Measurements from ENCODE around the gene COL18A1. TPM values are rescaled to one million over a fixed set of nuclear protein-coding genes. Genes with fewer than 3 reads are reported as not detected.

Gene COL18A1
- total RNA-seq, 1 donor, result 33.7 TPM

DNA sequence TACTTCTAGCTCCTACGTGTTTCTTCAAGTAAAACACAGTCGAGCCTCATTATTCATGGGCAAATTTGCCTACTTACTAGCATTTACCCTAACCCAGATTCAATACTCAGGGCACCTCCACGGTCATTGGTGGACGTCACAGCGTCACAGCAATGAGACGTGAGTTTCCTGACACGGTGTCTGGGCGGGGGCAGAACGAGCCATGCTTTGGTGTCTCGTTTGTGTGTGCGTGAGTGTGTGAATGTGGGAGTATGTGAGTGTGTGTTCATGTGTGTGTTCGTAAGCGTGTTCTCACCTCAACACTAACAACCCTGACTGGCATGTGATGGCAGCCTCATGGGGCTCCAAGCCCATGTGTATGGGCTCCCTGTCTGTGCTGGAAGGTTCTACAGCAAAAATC, 17.5 kb upstream of the COL18A1 start:
- DNase-seq (ENCODE audit: low read depth), result no peak
- TF ChIP-seq, protein P1, sequence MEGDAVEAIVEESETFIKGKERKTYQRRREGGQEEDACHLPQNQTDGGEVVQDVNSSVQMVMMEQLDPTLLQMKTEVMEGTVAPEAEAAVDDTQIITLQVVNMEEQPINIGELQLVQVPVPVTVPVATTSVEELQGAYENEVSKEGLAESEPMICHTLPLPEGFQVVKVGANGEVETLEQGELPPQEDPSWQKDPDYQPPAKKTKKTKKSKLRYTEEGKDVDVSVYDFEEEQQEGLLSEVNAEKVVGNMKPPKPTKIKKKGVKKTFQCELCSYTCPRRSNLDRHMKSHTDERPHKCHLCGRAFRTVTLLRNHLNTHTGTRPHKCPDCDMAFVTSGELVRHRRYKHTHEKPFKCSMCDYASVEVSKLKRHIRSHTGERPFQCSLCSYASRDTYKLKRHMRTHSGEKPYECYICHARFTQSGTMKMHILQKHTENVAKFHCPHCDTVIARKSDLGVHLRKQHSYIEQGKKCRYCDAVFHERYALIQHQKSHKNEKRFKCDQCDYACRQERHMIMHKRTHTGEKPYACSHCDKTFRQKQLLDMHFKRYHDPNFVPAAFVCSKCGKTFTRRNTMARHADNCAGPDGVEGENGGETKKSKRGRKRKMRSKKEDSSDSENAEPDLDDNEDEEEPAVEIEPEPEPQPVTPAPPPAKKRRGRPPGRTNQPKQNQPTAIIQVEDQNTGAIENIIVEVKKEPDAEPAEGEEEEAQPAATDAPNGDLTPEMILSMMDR (IDR thresholded peaks at IDR 0.05; ENCODE audit: insufficient read depth, low read depth, low read length), result no peak
- H3K4me3 ChIP-seq (ENCODE audit: low read depth, low read length), result no peak overlapping the region

DNA sequence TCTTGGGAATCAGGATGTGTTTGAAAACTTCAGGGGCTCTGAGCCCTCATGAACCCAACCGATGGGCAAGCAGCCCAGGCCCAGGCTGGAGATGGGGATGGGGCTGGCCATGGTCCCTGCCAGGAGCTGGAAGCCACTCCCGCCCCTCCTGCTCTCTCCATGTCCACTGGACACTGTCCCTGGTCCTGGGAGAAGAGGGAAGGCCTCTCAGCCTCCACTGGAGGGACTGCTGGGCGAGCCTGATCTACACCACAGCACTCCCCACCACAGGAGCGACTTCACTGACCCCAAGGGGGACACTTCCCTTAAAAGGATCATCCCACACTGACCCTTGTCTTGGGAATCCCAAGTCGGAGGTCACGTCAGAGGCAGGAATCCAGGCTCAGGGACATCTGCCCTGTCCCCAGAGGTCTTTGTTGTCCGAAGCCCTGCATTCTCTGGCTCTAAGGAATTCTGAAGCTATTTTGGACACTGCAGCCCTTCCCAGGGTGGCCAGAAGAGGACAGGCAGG, 16.9 kb upstream of the COL18A1 start:
- DNase-seq (ENCODE audit: low read depth), result no peak
- TF ChIP-seq, protein P1 (IDR thresholded peaks at IDR 0.05; ENCODE audit: insufficient read depth, low read depth, low read length), result no peak
- H3K4me3 ChIP-seq (ENCODE audit: low read depth, low read length), result no peak overlapping the region

DNA sequence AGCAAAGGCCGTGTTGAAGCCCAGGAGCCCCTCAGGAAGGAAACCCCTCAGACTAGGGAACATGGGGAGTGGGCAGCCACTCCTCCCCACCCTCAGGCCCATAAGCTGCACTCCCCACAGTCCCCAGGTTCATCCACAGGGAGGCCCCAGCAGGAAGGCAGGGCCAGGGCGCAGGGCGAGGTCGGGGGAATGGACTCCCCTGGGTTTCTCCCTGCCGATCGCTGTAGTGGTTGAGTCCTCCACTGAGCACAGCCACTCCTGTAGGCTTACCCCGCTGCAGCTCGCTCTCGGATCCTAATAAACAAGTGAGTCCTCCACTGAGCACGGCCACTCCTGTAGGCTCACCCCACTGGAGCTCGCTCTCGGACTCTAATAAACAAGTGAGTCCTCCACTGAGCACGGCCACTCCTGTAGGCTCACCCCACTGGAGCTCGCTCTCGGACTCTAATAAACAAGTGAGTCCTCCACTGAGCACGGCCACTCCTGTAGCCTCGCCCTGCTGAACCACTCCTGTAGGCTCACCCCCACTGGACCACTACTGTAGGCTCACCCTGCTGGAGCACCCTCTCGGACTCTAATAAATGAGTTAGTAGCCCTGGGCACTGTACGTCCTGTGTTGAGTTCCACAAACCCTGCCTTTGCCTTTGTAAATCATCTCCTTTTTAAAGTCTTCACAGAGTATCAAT, 16.2 kb upstream of the COL18A1 start:
- DNase-seq (ENCODE audit: low read depth), result no peak
- no peak overlapping the region for H3K4me3 ChIP-seq (ENCODE audit: low read depth, low read length)
- TF ChIP-seq, protein P1 (IDR thresholded peaks at IDR 0.05; ENCODE audit: insufficient read depth, low read depth, low read length), result no peak

DNA sequence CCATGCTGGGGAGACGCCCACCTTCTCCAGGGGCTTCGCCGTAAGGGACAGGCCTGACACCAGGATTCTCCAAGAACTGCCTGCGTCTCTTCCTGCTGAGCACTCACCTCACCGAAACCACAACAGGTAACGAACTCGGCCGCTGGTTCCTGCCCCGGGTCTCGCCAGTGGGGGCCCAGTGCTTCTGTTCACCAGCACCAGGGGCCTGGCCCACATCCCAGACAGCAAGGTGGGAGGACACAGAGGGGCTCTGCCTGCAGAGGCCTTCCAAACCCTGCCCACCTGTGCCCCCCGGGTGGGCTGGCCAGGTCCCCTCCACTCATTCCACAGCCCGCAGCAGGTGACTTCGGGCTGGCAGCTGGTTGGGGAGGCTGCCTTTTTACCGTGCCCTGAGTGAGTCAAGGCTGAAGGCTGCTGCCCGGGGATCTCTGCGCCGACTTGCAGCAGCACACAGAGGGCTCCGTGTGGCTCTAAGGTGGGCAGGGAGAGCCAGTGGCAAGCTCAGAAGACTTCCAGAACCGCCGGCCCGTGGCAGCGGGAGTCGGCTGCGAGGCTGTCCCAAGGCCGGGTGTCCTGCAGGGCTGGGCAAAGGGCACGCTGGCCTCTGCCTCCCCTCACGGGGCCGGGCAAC, 14.7 kb upstream of the COL18A1 start:
- TF ChIP-seq, protein P1 (IDR thresholded peaks at IDR 0.05; ENCODE audit: insufficient read depth, low read depth, low read length), result no peak
- DNase-seq (ENCODE audit: low read depth), result no peak
- H3K4me3 ChIP-seq (ENCODE audit: low read depth, low read length), result no peak overlapping the region

DNA sequence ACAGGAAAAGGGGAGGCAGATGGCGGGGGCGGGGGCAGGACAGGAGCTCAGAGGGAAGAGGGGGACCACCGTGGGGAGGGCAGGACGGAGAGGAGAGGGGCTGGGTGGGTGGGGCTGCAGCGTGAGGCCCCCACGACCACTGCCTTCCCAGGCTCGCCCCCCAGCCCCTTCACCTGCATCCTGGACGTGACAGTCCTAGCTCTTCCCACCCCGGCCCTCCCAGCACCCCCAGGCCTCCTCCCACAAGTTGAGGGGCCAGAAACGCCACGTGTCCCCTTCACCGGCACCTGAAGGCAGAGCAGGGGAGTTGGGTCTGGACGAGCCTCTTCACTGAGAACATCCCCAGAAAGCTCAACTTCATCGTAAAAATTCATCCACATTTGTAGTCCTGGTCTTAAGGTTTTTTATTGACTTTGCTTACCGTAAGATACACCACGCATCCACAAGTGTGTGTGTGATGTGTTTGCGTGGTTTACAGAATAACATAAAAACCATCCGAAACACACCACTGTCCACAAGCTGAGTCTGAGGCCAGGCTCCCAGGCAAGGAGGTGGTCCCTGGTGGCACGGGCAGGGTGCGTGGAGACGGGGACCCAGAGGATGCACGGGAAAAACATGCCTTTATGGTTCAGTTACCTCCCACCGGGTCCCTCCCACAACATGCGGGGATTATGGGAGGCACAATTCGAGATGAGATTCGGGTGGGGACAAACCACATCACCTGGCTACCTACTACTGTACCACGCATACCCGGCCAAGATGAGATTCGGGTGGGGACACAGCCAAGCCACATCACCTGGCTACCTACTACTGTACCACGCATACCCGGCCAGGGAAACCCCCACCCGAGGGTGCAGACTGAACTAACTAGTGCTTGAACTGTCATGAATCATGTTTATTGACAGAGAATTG, 13.9 kb upstream of the COL18A1 start:
- no peak overlapping the region for H3K4me3 ChIP-seq (ENCODE audit: low read depth, low read length)
- DNase-seq (ENCODE audit: low read depth), result no peak
- TF ChIP-seq, protein P1 (IDR thresholded peaks at IDR 0.05; ENCODE audit: insufficient read depth, low read depth, low read length), result no peak

DNA sequence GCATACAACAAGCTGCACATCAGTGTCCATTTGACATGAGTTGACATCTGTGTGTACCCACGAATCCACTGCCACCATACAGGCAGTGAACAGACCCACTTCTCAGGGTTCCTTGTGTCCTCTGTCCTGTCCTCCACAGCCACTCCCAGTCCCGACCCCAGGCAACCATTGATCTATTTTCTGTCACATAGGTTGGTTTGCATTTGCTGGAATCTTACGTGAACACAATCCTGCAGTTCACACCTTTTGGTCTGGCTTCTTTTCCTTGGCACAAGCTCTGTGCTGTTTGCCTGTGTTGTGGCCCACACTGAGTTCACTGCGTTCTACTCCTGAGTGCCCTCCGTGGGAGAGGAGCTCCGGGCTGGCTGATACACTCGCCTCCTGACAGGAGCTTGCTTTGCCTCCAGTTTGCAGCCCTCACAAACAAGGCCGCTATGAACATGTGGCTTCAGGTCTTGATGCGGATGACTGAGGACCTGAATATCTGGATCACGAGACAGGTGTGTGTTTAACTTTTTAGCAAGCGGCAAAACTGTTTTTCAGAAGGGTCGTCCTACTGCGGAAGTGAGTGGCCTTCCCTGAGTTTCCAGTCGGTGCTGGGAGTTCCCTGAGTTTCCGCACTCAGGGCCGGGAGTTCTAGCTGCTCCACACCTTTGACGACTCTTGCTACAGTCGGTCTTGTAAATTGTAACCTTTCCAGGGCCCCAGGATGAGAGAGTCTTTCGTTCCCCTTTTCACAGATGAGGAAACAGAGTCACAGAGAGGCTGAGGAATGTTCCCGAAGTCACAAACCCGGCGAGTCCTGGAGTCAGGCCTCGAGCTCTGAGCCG, 13.0 kb upstream of the COL18A1 start:
- H3K4me3 ChIP-seq (ENCODE audit: low read depth, low read length), result no peak overlapping the region
- DNase-seq (ENCODE audit: low read depth), result no peak
- TF ChIP-seq, protein P1 (IDR thresholded peaks at IDR 0.05; ENCODE audit: insufficient read depth, low read depth, low read length), result no peak
